Measurements from ENCODE around the gene CEBPZOS.

Gene CEBPZOS

DNA sequence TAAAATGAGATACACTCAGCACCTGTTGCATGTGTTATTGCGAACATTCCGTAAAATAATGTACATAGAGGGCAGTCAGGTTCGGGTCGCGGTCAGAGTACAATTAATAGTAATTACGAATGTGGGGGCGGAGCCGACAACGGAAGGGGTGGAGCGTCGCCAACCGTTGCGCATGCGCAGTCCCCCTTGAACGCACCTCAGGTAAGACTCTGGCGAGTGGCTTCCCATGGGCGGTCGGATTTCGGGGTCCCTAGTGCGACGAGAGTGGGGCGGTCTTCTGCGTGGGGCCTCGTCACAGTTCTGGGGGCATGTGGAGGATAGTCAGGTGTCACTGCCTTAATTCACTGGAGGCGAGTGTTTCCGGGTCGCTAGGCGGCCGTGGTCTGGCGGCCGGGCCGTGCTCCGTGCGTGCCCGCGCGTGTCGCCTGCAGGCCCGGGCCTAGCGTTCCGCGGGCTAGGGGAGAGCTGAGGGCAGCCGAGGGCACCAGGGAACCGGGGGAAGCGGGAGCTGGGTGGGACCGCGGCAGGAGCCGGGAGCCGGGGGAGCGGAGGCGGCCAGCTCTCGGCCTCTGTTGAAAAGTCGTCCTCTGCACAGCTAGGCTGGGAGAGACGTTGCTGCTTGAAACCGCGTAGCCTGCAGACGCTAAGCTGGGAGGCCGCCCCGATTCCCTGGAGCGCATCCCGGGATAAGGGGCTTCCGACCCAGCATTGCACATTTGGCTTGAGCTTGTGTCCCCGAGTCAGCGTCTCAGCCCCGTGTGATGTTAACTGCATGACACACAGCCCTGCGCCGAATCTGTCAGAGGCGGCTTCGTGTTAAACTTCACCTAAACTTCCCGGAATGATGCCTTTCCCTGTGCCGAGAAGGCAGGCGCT is at the start of gene CEBPZOS:
TSS of gene CEBPZOS (plus strand) at position 177 of the 876 bp plus-strand sequence. CDS start 3,209 bp downstream, outside the sequence.
- DNase-seq (ENCODE audit: low spot score) = peak; percentile 78

DNA sequence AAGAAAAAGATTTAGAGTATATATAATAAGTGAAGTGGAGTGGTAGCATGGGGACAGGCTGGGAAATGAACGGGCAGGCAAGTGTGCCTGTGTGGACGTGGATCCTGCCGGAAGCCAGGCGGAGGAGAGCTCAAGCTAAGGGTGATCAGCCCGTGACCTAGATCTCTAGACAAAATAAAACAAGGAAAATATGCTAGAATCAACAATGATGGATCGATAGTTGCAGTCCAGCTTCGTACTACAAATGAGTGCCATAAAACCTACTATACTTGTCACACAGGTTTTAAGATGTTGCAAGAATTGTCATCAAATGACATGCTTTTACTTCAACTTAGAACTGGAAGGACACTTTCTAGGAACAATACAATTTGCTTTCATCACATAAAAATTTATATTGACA is 48.0 kb upstream of the CEBPZOS start:
- DNase-seq (ENCODE audit: low spot score) = no peak

DNA sequence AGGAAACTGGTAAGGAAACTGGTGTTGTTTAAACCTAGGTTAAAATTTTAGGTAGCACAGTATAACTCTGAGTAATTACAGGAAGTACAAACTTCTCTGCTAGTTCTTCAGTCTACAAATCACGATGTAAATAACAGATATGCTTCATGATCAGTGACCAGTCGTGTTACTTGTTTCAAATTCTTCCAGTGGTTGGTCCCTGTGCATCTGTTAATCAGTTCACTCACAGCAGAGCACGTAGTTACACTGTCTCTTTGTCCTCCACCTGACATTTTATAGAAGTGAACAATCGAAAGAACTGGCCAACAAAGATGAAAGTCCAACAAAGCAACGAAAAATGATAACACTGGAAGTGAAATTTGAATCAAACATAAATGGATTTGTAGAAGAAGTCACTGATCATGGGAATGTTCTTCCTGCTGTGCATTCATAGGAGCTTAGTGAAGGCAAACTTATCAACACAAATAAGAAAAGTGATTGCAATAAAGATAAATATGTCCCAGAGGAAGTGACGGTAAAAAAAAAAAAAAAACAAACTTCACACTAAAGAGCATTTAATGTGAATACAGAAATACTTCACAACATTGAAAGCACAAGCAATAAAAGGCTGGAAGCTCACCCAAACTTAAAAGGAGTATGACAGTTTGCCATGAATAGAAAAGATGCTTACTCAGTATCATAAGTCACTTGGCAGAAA is 46.5 kb upstream of the CEBPZOS start:
- DNase-seq (ENCODE audit: low spot score) = no peak

DNA sequence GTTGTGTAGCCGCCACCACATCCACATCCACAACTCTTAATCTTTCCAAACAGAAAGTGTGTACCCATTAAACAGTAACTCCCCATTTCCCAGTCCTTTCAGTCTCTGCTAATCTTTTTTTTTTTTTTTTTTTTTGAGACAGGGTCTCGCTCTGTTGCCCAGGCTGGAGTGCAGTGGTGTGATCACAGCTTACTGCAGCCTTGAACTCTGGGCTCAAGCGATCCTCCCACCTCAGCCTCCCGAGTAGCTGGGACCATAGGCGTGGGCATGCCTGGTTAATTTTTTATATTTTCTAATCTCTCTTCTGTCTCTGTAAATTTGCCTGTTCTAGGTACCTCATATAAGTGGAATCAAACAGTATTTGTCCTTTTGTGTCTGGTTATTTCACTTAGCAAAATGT is 43.1 kb upstream of the CEBPZOS start:
- no peak for DNase-seq (ENCODE audit: low spot score)

DNA sequence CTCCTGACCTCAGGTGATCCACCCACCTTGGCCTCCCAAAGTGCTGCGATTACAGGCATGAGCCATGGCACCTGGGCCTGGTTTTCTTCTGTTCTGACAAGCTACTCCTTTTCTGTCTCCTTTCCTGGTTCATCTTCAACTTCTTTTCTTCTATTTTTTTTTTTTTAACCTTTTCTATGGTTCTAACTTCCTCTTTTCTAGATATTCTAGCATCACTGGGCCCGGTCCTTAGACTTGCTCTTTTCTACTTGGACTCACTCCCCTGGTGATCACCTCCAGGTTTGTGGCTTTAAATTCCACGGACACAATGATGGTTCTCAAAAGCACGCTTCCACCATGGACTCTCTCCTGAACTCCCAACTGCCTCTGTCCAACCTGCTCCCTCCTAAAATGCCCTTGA is 41.5 kb upstream of the CEBPZOS start:
- DNase-seq (ENCODE audit: low spot score) = no peak

DNA sequence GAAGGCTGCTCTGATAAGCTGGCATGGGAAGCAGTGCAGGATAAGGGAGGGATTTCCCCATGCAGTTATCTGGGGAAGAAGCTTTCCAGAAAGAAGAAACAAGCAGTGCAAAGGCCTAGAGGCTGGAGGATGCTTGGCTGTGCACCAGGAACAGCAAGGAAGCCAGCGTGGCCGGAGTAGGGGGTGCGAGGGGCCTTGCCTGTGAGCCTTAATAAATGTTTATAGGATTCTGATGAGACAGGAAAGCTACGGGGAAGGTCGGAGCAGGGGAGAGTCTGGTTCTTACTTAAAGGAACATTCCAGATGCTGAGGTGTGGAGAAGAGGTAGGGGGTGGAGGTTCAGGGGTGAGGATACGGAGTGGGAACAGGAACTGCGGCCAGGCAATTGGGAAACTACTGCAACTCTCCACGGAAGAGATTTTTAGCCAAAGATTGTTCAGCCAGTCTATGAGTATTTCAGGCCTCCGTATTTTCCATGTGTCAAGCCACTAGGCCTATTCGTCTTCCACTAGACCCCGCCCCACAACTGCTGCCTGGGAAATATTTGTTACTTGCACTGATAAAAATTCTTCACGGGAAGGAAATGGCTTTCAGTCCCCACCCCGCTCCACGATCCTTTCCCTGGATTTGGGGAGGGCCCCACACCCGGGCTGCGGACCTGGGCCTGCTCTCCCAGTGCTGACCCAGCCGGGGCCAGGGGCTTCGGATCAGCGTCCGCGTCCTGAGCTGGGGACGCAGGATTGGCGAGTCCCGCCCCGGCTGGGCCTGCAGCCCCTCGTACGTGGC is 40.0 kb upstream of the CEBPZOS start:
- DNase-seq (ENCODE audit: low spot score) = peak; percentile 21

DNA sequence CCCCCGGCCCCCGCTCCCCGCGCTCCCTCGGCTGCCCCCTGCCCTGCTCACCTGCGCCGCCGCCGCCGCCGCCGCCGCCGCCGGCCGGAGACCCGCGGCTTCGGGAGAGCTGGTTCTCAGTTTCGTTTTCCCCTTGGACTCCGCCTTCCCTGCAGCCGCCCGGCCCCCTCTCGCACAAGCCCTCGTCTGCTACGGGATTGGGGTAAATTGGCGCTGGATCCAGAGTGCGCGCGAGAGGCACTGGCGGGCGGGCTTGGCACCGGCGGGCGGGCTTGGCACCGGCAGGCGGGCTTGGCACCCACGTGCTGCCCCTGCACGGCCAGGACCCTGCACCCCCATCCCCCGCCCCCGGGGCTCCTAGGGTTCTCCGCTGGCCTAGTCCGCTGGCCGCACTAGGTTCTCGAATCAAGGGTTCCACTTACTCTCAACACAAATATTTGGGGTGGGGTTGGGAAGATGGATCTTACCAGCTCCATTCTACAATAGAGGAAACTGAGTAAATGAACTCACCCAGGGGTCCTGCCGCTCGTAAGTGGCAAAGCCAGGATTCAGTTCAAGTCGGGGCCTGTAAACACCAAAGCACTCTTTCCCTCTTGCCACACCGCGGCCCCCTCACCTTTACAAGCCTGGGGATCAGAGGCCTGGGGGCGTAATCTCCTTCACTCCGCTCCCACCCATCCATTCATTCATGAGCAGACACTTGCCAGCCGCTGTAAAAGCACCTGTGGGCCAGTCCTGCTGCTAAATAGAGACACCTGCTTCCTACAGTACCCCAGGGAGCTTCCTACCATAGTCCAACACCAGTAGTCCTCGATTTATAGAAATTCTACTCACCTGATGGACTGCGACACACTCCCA is 39.2 kb upstream of the CEBPZOS start, which contains the start of gene EIF2AK2:
TSS of gene EIF2AK2 (minus strand) at position 124 of the 858 bp plus-strand sequence. CDS start 9,174 bp downstream, outside the sequence.
- DNase-seq (ENCODE audit: low spot score) = peak; percentile 70

DNA sequence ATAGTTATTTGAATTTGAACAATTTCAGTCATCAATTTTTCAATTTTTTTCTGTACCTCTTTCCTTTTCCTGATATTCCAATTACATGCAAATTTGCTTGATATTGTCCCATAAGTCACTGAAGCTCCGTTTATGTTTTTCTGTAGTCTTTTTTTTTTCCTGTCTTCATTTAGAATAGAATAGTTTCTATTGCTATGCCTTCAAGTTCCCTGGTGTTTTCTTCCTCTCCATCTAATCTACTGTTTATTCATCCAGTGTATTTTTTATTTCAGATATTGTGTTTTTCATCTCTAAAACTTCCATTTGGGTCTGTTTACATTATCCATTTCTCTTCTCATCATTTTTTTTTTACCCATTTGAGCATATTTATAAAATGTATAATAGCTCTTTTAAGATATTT is 31.5 kb upstream of the CEBPZOS start:
- no peak for DNase-seq (ENCODE audit: low spot score)

DNA sequence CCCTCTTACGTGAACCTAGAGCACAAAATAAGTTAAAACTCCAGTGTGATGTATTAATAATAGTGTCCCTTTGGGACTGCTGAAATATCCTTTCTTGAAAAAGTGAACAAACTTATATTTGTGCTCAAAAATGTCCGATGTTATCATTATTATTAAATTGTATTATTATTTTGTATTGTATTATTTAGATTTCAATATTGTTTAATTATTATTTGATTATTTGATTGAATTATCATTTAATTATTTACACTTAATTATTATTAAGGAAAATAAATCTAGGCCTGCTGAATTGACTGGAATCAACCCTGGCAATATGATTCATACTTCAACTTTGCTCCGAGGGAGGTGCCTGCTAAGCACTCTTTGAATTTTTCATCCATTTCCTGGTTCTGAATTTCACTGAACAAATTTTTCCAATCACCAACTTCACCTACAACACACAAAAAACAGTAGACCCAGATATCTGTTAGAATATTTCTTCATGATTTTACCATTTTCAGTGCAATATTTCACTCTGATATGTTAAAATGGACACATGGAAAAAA is 28.6 kb upstream of the CEBPZOS start:
- no peak for DNase-seq (ENCODE audit: low spot score)

DNA sequence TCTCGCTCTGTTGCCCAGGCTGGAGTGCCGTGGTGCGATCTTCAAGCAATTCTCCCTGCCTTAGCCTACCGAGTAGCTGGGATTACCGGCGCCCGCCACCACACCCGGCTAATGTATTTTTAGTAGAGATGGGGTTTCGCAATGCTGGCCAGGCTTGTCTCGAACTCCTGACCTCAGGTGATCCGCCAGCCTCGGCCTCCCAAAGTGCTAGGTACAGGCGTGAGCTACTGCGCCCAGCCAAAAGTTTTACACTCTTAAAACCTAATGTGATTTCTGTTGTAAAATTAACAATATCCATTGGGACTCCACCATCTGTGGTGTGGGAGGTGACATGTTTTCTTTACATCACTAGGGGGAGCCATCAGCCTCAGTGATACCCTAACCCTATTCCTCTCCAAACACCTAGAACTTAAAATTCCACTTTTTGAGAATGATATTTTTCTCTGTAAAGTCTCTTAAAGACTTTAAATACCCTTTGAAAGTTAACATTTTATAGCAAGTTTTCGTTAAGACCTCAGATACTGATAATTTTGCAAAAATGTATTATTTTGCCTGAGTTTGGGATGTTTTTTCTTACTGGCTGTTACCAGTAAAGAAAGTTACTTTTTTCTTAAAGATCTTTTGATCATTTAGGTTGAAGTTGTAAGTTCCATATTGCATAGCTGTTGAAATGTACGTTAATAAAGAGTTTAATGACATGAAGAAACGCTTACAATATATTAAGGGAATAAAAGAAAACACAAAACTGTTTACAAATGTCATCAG is 27.9 kb upstream of the CEBPZOS start:
- no peak for DNase-seq (ENCODE audit: low spot score)

DNA sequence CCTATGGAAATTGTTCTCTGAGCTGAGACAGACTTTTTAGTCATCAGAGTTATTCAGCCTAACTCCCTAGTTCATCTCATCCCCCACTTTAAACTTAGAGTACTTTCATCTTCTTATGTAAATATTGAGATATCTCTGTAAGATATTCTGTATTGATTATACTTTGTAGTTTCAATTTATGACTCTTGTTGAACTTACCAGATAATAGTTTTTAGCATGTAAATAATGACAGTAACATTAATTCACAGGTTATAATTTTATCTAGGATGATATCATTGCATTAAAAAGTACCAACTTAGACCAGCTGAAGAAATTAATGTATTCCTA is 24.7 kb upstream of the CEBPZOS start:
- no peak for DNase-seq (ENCODE audit: low spot score)

DNA sequence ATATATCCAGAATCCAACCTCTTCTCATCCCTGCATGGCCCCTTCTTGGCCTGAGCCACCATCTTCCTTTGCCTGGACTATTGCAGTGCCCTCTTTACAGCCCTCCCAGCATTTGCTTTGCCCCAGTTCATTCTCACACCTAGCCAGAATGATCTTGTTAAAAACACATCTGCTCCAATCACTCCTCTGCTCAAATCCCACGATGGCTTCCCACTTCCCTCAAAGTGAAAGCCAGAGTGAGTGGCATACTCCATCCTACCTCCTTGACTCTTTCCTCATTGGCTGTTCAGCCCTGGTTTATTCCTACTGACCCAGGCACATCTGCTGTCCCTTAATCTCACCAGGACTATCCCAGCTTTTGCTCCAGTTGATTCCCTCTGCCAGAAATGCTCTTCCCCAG is 22.6 kb upstream of the CEBPZOS start:
- DNase-seq (ENCODE audit: low spot score) = no peak

DNA sequence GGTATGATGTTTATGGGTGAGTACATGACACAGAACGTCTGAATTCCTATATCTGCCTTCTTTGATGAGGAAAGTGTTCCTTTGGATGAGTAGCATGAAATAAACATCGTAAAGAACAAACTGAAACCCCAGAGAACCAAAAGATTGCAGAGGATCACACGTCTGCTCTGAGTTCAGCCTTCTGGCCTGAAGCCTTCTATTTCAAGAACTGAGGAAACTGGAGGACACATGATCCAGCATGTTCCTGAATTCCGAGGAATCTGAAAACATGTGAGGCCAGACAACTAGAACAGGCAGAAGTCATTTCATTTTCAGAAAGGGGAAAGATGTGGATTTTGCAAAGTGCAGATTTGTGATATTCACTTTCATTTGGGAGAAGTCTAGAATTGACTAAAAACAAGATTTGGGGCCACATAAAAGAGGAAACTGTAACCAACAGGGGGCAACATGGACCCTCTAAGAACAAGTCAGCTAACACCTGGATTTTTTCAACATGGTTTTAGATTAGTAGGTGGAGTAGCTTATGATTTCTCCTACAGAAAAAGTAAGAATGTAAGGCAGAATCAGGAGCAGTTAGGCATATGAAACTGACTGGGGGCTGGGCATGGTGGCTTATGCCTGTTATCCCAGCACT is 16.2 kb upstream of the CEBPZOS start:
- DNase-seq (ENCODE audit: low spot score) = no peak

DNA sequence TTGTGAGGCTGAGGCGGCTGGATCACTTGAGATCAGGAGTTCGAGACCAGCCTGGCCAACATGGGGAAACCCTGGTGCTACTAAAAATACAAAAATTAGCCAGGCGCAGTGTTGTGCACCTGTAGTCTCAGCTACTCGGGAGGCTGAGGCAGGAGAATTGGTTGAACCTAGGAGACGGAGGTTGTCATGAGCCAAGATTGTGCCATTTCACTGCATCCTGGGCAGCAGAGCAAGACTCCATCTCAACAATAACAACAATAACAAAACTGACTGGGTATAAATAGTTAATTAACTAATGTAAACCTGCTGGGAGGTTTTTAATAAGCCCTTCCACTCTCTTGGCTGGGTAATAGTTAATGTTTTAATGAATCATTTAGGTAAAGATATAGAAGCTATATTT is 15.7 kb upstream of the CEBPZOS start:
- DNase-seq (ENCODE audit: low spot score) = no peak

DNA sequence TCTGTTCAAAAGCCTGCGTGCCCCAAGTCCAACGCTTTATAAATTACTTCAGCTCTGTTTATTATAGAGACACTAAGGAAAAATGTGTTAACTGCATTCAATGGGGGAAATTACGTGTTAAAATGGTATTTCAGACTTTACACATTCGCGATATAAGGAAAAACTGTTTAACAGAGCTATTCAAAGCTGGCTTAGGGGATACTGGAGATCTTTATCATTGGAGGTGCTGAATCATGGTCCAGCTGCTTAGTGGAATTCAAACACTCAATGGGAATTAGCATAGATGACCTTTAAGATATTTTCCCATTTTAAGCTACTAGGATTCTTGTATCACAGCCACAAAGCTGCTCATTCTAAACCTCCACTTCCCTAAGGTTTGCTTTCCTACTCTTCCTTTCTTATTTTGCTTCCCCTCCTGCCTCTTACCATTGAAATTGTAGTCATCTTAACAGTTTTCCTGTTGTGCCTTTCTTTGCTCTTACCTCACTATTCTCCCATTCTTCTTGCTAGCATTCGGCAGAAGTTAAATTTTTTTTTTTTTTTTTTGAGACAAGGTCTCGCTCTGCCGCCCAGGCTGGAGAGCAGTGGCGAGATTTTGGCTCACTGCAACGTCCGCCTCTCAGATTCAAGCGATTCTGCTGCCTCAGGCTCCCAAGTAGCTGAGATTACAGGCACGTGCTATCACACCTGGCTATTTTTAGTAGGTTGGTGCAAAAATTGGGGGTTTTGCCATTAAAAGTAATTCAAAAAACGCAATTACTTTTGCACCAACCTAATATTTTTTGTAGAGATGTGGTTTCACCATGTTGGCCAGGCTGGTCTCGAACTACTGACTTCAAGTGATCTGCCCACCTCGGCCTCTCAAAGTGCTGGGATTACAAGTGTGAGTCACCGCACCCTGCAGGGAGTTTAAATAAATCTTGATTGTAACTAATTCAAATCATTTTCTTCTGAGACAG is 14.3 kb upstream of the CEBPZOS start:
- DNase-seq (ENCODE audit: low spot score) = no peak

DNA sequence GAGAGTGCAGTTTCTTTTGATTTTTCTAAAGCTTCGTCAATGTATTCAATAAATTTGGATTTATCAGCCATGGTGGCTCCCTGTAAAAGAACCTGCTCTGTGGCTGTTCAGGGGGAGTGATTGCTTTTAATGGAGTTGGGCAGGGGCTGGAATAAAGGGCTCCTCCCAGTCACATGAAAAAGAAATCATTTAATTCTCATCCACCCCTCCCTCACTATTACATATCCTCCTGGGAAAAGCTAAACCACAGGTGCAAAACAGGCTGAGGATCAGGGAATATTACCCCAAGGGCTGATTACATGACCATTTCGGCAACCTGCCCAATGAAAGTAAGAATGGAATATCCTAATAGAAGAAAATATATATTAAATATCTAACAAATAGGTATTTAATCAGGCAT is 7.7 kb upstream of the CEBPZOS start, which contains the start of gene SULT6B1:
TSS of gene SULT6B1 (minus strand) at position 101 of the 400 bp plus-strand sequence. CDS start at position 71, 30 bp downstream.
- DNase-seq (ENCODE audit: low spot score) = no peak

DNA sequence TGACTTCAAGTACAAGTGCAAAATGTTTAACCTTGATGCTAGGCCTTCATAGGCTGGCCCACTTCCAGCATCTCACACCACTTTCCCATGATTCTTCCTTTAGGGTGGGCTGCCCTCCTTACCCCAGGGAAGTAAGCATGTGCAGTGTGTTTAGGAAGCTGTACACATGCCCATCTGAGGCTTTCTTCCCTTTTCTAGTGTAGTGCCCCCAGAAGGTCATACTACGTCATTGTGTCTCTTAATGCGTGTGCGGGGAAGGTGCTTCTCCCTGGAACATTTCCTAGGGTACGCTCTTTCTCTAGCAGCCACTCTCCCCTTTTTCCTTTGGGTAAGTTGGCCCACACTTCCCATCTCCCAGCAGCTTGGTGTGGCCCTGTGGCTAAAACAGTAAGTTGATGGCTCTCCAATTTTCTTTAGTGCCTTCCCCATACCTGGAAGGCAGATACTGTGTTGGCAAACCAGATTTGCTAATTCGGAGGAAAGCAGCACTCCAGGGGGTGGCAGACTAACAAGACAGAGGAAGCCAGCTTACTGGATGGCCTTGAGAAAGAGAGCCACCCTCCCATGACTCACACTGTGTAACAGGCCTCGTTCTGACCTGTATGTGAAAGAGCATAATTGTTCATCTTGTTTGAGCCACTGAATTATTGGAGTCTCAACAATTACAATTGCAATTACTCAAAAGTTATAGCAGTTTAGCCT is 6.7 kb upstream of the CEBPZOS start:
- DNase-seq (ENCODE audit: low spot score) = no peak

DNA sequence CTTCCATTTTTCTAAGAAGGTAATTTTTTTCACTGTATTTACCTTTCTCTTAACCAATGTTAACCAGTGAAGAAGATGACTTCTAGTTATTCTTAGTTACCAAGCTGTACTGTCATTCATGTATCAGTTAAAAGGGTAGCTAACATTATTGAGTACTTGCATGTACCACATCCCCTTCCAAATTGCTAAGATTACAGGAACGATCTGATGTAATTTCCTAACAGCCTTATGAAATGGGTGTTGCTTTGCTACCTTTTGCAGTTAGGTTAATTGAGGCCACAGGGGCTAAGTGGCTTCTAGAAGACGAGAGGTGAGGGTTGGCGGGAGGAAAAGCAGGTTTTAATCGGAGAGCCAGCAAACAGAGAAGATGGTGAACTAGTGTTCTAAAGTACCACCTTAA is 6.0 kb upstream of the CEBPZOS start:
- DNase-seq (ENCODE audit: low spot score) = no peak
